ENCODE results near the gene MAP2K5.

The MAP2K5 gene

GRCh38 chr15:67723294-67724024 is 181.0 kb downstream of the MAP2K5 start:
- Histone ChIP-seq H3K4me3 (replicated peaks; ENCODE audit: low read depth, low read length) (no peak overlapping the region), H3K27me3 (replicated peaks; ENCODE audit: control insufficient read depth, insufficient read depth, low read length) (no peaks in the 10 kb centered on the region), H3K36me3 (ENCODE audit: control insufficient read depth, insufficient read depth, low read length) (no peaks in the 10 kb centered on the region)
- TF ChIP-seq CTCF (IDR thresholded peaks at IDR 0.05; ENCODE audit: insufficient read depth, low read length, poor library complexity, severe bottlenecking): no peak
- no peak for DNase-seq (ENCODE audit: extremely low read depth, insufficient read length)

- Histone ChIP-seq H3K27me3 (replicated peaks; ENCODE audit: control insufficient read depth, insufficient read depth, low read length) (no peaks in the 10 kb centered on the region), H3K36me3 (ENCODE audit: control insufficient read depth, insufficient read depth, low read length) (no peaks in the 10 kb centered on the region), H3K4me3 (replicated peaks; ENCODE audit: low read depth, low read length) (no peak overlapping the region)
- DNase-seq (ENCODE audit: extremely low read depth, insufficient read length): no peak
- no peak for TF ChIP-seq CTCF (IDR thresholded peaks at IDR 0.05; ENCODE audit: insufficient read depth, low read length, poor library complexity, severe bottlenecking)
Measured at GRCh38 chr15:67724691-67725375, 182.3 kb downstream of the MAP2K5 start.

GRCh38 chr15:67730135-67730534 is 187.6 kb downstream of the MAP2K5 start:
- H3K27me3 ChIP-seq (replicated peaks; ENCODE audit: control insufficient read depth, insufficient read depth, low read length): no peaks in the 10 kb centered on the region
- no peak overlapping the region for H3K4me3 ChIP-seq (replicated peaks; ENCODE audit: low read depth, low read length)
- DNase-seq (ENCODE audit: extremely low read depth, insufficient read length): no peak
- no peak for TF ChIP-seq CTCF (IDR thresholded peaks at IDR 0.05; ENCODE audit: insufficient read depth, low read length, poor library complexity, severe bottlenecking)
- H3K36me3 ChIP-seq (ENCODE audit: control insufficient read depth, insufficient read depth, low read length): no peaks in the 10 kb centered on the region

- no peak for TF ChIP-seq CTCF (IDR thresholded peaks at IDR 0.05; ENCODE audit: insufficient read depth, low read length, poor library complexity, severe bottlenecking)
- no peak for DNase-seq (ENCODE audit: extremely low read depth, insufficient read length)
- Histone ChIP-seq H3K27me3 (replicated peaks; ENCODE audit: control insufficient read depth, insufficient read depth, low read length) (no peaks in the 10 kb centered on the region), H3K36me3 (ENCODE audit: control insufficient read depth, insufficient read depth, low read length) (no peaks in the 10 kb centered on the region), H3K4me3 (replicated peaks; ENCODE audit: low read depth, low read length) (no peak overlapping the region)
Measured at GRCh38 chr15:67731112-67731721, 188.7 kb downstream of the MAP2K5 start.

- no peak overlapping the region for H3K4me3 ChIP-seq (replicated peaks; ENCODE audit: low read depth, low read length)
- no peaks in the 10 kb centered on the region for H3K36me3 ChIP-seq (ENCODE audit: control insufficient read depth, insufficient read depth, low read length)
- no peaks in the 10 kb centered on the region for H3K27me3 ChIP-seq (replicated peaks; ENCODE audit: control insufficient read depth, insufficient read depth, low read length)
- DNase-seq (ENCODE audit: extremely low read depth, insufficient read length): no peak
- no peak for TF ChIP-seq CTCF (IDR thresholded peaks at IDR 0.05; ENCODE audit: insufficient read depth, low read length, poor library complexity, severe bottlenecking)
Measured at GRCh38 chr15:67732164-67732563, 189.7 kb downstream of the MAP2K5 start.
